Measurements from ENCODE around the gene MCTP2. TPM values are rescaled to one million over a fixed set of nuclear protein-coding genes. Genes with fewer than 3 reads are reported as not detected.

MCTP2 gene
- total and polyA plus RNA-seq, 2 of the 8 experiments (the other 6 are each of a cell fraction or from before 2014, with no cell fraction given) = 3.4 to 4.5 TPM

DNA sequence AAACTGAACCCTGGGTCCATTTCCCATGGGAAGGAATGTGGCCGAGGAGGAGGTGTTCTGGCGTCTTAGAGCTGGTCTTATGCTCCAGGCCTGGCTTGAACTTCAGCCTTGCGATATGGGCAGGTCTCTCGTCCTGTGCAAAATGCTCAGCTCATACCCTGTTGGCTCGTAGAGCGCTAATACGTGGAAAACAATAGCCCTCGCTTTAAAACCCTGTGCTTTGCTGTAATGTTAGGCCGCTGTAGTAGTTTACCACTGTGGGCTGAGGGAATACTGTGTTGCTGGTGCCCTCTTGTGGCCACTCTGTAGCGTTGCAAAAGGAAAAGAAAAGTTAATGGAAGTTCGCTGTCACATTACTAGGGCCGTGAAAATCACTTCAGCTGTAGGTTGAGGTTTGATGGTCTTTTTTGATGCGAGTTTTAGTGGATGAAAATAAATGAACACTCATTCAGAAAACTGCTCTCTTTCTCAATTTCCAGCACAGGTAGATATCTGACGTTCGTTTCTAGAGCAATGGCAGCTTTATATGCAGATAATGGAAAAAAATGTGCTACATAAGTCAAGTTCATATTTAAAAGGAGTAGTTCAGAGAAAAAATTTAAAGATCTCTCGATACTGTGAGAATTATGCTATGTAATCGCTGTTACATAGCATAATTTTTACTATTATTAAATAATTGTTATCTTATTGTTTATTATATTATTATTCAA lies 92.9 kb downstream of the MCTP2 start (continued):
- no peak for TF ChIP-seq POLR2AphosphoS5 (IDR thresholded peaks at IDR 0.05; ENCODE audit: low read depth, low read length)
